Posterior cingulate gyrus (tissue), 11 donors: ENCODE results near the gene CREB3L1.
"Not testable (repeated sequence)": the region's sequence is repeated elsewhere in the genome, so short reads cannot be mapped to it uniquely, and the experiment has no call there.

ENCODE experiments used
- DNase-seq, 10 donors: peaks; one replicate each; pipeline versions ENCODE4 v3.0.0 to v3.0.0-alpha.2; 2020 to 2021; ENCODE audit warnings: mixed read lengths in 3 of 10
- intact Hi-C: fragments of 100-400 bp; cut with DNase I; formaldehyde crosslinking; loops from one replicate; pipeline ENCODE4 v1.15.1; 2023

CREB3L1 gene

GRCh38 chr11:46247659-46248058, 29.8 kb upstream of the CREB3L1 start:
- intact Hi-C loops, result no loop called here
- no peak for DNase-seq

GRCh38 chr11:46248289-46249102, 29.0 kb upstream of the CREB3L1 start:
- no peak for DNase-seq
- intact Hi-C loops, result no loop called here

- intact Hi-C loops, result no loop called here
- DNase-seq, result no peak
Measured at GRCh38 chr11:46249103-46249937, 28.1 kb upstream of the CREB3L1 start.

GRCh38 chr11:46249938-46250744, 27.3 kb upstream of the CREB3L1 start:
- intact Hi-C loops, result no loop called here
- DNase-seq, result no peak

- DNase-seq, result no peak
- intact Hi-C loops, result no loop called here
Measured at GRCh38 chr11:46250745-46251052, 26.8 kb upstream of the CREB3L1 start.

- intact Hi-C loops, result no loop called here
- no peak for DNase-seq
Measured at GRCh38 chr11:46251954-46252353, 25.5 kb upstream of the CREB3L1 start.

- no peak for DNase-seq
- intact Hi-C loops, result no loop called here
Measured at GRCh38 chr11:46252373-46252914, 25.0 kb upstream of the CREB3L1 start.

GRCh38 chr11:46253258-46254132, 24.0 kb upstream of the CREB3L1 start:
- no peak for DNase-seq
- intact Hi-C loops, result no loop called here

GRCh38 chr11:46254133-46254491, 23.4 kb upstream of the CREB3L1 start:
- no peak for DNase-seq
- intact Hi-C loops, result no loop called here

- no peak for DNase-seq
- intact Hi-C loops, result no loop called here
Measured at GRCh38 chr11:46256540-46257001, 20.9 kb upstream of the CREB3L1 start.

GRCh38 chr11:46259347-46259746, 18.1 kb upstream of the CREB3L1 start:
- intact Hi-C loops, DNase-seq: not testable (repeated sequence)

- DNase-seq, result no peak
- intact Hi-C loops, result no loop called here
Measured at GRCh38 chr11:46259971-46260560, 17.4 kb upstream of the CREB3L1 start.

GRCh38 chr11:46263120-46263519, 14.3 kb upstream of the CREB3L1 start:
- intact Hi-C loops, result no loop called here

GRCh38 chr11:46264030-46264429, 13.4 kb upstream of the CREB3L1 start:
- intact Hi-C loops, result no loop called here
- DNase-seq, result no peak

More at GRCh38 chr11:46263120-46263519, 14.3 kb upstream of the CREB3L1 start:
- no peak for DNase-seq

GRCh38 chr11:46264976-46265375, 12.5 kb upstream of the CREB3L1 start:
- no peak for DNase-seq
- intact Hi-C loops, result no loop called here

- intact Hi-C loops, result no loop called here
- no peak for DNase-seq
Measured at GRCh38 chr11:46265764-46266163, 11.7 kb upstream of the CREB3L1 start.

GRCh38 chr11:46267930-46268329, 9.5 kb upstream of the CREB3L1 start:
- no peak for DNase-seq
- intact Hi-C loops, result no loop called here

GRCh38 chr11:46270684-46271083, 6.8 kb upstream of the CREB3L1 start:
- intact Hi-C loops, result no loop called here
- peak in 1 of 10 donors; percentile 33 for DNase-seq

- intact Hi-C loops, result no loop called here
- peak in 1 of 10 donors; percentile 26 for DNase-seq
Measured at GRCh38 chr11:46271407-46271806, 6.1 kb upstream of the CREB3L1 start.
